Kidney glomerular epithelial cell (primary cell): ENCODE results near the gene SCUBE2.
"Not testable (repeated sequence)": the region's sequence is repeated elsewhere in the genome, so short reads cannot be mapped to it uniquely, and the experiment has no call there.

Experiments
- DNase-seq: peaks from one replicate; lab custom pipeline; 2025; lab: John Stamatoyannopoulos, UW

The SCUBE2 gene

GRCh38 chr11:9104580-9104979 is 13.2 kb upstream of the SCUBE2 start:
- DNase-seq: no peak

DNA sequence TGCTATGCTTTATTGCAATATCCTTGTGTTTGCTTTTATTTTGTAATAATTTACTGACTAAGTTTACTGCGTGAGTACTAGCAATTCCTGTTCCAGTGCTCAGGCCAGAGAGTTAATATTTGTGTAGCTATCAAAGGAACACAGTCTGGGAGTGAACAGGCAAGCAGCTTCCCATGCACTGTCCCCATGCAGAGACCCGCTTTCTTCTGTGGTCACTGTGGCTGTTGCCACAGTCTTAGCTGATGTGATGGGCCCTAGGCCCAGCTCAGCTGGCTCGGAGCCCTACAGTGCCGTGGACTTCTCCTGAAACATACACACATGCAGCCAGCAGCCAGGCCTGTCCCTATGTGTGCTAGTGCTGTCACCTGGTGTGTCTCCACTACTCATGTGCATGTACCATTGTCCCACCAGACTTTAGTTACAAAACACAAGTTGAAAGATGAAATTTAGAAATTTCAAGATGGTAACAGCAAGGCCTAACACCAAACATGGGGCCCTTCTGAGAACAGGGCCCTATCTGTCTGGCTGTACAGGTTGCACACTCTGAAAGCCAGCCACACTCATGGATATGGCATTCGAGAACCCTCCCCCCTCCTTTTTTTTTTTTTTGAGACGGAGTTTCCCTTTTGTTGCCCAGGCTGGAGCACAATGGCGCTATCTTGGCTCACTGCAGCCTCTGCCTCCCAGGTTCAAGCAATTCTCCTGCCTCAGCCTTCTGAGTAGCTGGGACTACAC is 12.3 kb upstream of the SCUBE2 start:
- no peak for DNase-seq

DNA sequence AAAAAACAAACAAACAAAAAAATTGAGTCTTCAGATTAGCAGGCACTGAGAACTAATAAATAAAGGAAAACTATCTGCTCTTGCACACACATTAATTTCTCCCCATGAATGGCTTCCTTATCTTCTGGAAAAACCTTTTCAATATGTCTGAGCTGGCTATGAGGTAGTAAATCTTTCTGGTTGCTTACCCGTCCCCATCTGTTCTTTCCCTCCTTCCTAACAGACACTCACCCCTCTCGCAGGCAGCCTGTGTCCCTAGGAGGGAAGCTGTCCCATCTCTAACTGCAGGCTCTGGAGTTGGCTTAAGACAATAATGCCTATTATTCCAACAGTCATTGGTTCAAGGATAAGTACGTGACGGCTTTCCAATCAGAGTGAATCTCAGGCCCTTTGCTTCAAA is 8.2 kb upstream of the SCUBE2 start:
- DNase-seq: no peak

DNA sequence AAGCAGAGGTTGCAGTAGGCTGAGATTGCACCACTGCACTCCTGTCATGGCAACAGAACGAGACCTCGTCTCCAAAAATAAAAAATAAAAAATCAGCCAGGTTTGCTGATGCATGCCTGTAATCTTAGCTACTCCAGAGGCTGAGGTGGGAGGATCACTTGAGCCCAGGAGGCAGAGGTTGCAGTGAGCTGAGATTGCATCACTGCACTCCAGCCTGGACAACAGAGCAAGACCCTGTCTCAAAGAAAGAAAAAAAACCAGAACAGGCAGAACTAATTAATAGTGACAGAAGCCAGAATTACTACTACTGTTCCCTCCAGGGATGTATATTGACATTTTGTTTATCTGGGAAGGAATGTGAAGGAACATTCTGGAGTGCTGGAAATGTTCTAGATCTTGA is 7.1 kb upstream of the SCUBE2 start:
- not testable (repeated sequence) for DNase-seq

DNA sequence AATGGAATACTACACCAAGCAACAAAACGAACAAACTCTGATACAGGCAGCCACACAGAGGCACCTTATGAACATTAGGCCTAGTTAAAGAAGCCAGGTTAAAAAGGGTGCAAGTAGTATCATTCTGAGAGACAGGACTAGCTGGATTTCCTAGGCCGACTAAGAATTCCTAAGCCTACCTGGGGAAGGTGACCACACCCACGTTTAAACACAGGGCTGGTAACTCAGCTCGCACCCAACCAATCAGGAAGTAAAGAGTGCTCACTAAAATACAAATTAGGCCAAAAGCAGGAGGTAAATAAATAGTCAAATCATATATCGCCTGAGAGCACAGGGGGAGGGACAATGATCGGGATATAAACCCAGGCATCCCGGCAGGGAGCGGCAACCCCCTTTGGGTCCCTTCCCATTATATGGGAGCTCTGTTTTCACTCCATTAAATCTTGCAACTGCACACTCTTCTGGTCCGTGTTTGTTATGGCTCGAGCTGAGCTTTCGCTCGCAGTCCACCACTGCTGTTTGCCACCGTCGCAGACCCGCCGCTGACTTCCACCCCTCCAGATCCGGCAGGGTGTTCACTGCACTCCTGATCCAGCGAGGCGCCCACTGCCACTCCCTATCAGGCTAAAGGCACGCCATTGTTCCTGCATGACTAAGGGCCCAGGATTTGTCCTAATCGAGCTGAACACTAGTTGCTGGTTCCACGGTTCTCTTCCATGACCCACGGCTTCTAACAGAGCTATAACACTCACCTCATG is 6.0 kb upstream of the SCUBE2 start:
- DNase-seq: not testable (repeated sequence)

DNA sequence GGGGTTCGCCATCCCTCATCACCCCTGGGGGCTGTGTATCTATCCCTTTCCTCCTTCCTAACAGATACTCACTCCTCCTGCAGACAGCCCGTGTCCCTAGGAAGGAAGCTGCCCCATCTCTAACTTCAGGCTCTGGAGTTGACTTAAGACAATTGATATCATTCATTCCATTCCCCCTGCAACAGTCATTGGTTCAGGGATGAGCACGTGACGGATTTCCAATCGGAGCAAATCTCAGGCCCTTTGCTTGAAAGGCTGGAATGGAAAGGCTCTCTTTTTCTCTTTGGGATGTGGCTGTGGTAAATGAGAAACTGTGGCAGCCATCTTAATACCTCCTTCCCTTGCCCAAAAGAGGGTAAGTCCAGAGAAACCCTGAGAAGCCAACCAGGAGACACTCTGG is 5.0 kb upstream of the SCUBE2 start:
- no peak for DNase-seq

GRCh38 chr11:9095421-9095820 is 4.0 kb upstream of the SCUBE2 start:
- DNase-seq: no peak

DNA sequence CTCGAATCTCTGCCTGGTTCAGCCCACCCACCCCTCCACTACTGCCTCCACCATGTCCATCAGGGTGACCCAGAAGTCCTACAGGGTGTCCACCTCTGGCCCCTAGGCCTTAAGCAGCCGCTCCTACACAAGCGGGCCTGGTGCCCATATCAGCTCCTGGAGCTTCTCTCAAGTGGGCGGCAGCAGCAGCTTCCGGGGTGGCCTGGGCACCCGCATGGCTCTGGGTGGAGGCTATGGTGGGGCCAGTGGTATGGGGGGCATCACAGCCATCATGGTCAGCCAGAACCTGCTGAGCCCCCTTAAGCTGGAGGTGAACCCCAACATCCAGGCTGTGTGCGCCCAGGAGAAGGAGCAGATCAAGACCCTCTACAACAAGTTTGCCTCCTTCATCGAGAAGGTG is 3.0 kb upstream of the SCUBE2 start:
- no peak for DNase-seq

DNA sequence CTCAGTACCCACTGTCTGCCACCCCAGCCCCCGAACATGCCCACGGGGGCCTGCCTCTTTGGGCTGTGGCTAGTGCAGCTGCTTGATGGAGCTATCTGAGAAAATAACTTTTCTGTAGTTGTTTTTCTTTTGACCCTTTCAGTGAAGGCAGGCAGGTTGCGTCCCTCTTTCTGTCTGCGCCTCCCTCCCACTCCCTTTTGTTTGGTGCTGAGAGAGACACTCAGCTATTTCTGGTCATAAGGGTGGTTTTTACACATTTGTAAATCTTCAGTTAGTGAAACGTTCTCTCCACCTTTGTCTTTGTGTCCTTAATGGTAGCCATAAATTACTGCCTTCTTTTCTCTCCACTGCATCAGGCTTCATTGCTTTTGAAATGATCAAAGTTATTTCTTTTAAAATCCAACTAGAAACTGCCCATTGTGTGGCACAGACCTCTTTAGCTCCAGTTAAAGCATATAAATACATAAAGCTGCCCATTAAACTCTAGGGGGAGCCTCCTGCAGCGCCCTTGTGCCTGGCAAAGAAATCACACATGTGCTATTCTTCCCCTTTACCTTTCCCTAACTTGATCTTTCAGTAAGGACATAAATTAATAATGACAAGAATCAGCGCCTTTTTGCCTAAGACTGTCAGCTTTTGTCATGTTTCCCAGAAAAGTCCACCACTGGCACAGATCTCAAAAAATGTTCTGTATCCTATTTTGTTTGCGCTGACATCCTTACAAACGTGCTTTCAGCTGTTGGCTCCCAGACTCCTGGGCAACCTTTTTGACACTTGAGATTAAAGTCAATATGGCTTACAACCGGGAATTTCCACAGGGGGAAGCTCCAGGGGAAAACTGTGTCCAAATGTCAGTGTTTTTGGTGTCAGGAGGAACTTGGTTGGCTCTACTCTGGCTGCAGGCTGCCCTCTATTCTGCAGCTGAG is 1.7 kb upstream of the SCUBE2 start:
- DNase-seq: no peak

GRCh38 chr11:9092072-9092471 is 673 bp upstream of the SCUBE2 start:
- DNase-seq: no peak

DNA sequence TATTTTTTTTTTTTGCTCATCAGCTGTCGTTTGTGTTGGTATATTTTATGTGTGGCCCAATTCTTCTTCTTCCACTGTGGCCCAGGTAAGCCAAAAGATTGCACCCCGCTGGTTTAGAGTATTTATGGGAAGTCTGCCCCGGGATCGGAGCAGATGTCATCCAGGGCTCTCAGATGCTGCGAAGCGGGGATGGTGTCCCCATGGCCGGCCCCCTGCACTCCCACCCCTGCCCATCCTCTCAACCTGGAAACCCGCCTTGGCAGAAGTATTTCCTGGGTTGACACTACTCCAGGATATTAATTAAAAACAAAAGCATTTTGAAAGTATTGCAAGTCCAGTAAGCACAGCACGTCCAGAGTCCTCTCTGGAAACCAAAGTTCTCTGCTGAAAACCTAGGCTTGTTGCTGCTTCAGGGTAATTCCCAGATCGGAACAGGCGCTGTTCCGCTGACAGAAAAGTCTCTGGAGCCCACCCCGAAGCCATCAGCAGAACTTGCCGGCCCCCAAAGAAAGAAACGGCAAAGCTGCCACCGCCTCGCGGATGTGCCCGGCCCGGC is 833 bp downstream of the SCUBE2 start:
- DNase-seq: no peak

DNA sequence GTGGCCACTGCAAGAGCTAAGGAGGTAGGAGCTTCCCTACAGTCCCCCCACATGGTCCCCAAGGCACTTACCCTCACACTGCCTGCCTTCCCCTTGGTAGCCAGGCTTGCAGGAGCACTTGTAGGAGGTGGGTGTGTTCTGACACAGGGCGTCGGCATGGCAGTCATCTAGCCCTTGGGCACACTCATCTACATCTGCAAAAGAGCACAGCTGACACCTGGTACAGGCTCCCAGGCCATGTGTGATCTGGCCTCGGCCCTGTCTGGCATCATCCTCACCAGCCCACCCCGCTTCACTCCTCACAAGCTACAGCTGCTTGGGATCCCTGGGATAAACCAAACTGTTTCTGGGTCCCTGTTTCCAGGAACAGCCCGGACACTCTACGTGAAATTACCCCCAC is 1.8 kb downstream of the SCUBE2 start:
- DNase-seq: no peak

DNA sequence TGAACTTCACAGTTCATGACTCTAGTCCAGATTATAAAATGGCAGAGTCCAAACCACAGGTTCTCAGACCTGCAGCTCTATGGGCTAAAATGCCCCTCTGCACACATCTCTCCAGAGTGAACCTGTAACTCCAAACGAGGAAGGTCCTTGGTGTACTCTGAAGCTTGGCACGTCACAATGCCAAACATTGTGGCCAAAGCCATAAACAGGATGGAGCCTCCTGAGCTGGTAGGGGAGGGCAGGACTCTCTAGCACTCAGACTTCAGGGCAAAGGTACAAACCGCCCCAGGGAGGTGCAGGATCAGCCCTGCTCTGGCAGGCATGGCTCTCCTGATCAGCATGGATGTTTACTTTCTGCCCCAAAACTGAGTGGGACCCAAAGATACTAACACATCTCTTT is 2.3 kb downstream of the SCUBE2 start:
- no peak for DNase-seq

GRCh38 chr11:9082575-9082974 is 8.8 kb downstream of the SCUBE2 start:
- DNase-seq: no peak

DNA sequence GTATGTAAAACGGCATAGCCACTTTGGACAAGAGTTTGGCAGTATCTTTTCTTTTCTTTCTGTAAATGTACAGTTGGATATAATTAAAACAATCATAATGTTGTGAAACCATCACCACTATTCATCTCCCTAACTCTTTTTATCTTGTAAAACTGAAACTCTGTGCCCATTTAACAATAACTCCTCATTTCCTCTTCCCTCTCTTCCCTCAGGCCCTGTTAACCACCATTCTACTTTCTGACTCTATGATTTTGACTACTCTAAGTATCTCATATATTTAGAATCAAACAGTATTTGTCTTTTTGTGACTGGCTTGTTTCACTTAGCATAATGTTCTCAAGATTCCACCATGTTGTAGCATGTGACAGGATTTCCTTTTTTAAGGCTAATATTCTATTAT is 10.2 kb downstream of the SCUBE2 start:
- DNase-seq: no peak

DNA sequence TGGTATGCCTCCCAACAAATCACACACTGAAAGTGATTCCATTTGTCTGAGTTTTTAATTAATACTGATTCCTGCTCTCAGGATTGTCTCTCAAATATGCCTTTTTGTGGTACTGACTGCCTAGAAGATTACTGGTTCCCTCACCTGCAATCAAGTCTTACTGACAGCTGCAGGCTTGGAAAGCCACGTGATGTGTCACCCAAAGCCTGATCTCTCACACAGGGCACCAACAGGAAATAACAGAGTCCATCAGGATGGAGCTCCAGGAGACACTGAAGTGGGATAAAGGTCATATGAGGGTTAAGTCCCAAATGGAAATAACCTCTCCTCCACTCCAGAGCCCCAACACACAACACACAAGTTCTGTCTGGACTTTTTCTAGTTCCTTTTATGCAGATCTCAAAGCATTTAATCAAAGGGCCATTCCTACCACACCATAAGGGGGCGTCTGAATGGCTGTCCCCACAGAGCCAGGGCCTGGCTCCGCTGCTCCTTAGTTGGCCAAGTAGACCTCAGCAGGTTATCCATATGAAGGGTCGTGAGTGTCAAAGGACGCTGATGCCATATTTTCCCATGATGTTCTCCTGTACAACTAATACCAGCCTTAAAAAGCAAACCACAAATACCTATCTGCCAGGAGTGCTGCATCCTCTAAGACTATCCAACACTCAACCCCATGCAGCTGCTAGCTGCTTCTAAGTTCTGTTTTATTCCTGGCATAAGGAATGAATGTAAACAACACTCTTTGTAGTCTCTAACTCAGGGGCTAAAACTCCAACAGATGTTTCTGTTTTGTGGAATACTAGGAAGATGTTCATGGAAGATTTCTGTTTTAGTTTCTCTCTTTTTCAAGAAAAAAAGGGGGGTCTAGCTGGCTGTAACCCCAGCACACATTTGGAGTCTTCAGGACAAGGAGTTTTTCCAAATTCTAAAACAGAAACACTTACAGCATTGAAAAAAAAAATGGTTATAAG is 13.0 kb downstream of the SCUBE2 start:
- DNase-seq: no peak

DNA sequence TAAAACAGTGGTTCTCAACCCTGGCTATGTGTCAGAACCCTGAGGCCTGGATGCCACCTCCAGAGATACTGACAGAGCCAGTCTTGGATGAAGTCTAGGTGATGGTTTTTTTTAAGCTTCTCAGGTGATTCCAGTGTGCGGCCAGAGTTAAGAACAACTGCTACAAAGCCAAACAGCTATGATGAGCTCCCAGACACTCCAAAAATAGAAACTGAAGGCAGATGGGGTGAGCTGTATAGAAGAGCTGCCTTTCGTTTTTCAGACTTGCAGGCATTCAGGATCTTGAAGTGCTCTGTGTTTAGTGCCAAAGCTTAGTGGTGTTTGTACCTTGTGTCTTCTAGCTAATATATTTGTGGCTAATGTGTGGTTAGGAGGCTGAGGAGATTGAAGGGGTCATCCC is 14.2 kb downstream of the SCUBE2 start:
- no peak for DNase-seq

DNA sequence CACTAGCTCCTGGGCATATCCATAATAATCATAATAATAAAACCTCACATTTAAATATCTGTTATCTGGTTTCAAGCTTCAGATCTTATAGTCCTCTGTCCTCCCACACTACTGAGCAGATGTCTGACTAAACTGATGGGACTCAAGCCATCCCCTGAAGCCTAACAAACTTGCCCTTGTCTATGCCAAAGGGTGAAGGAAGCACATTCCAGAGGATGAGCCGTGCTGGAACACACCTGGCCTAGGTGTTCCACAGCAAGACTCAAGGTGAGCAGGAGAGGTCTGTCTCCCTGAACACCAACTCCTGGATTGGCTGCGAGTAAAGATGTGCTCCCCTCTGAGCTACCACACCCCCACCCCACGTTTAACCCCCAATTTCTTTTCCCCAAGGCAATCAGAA is 14.7 kb downstream of the SCUBE2 start:
- DNase-seq: no peak

GRCh38 chr11:9076046-9076445 is 15.4 kb downstream of the SCUBE2 start:
- DNase-seq: no peak

- no peak for DNase-seq
These were observed 15.8 kb downstream of the SCUBE2 start for GRCh38 chr11:9075556-9075955.
